ENCODE data around the gene ELOVL3.
A peak's percentile ranks its signal among the peaks of the same experiment; 100 is the strongest.

Gene ELOVL3

GRCh38 chr10:102222797-102223196 is 3.3 kb upstream of the ELOVL3 start:
- Mint-ChIP-seq H3K27me3 (ENCODE audit: low read depth) (peaks cover 25% of the 10 kb centered on the region), H3K27ac (no peak overlapping the region), H3K36me3 (ENCODE audit: low read depth) (no peaks in the 10 kb centered on the region), H3K4me1 (peaks cover 24% of the 10 kb centered on the region), H3K9me3 (no peaks in the 10 kb centered on the region), H3K4me3 (no peak overlapping the region)
- no peak for TF ChIP-seq CTCF (IDR thresholded peaks at IDR 0.05; ENCODE audit: unreplicated experiment in 3 of 3)

GRCh38 chr10:102226542-102226870 is 407 bp downstream of the ELOVL3 start:
- peaks cover 35% of the 10 kb centered on the region for H3K4me1 Mint-ChIP-seq
- H3K27ac Mint-ChIP-seq, result peak overlapping the region in 2 of 3 experiments; percentile 88 to 96
- peaks cover 61% of the 10 kb centered on the region for H3K27me3 Mint-ChIP-seq (ENCODE audit: low read depth)
- H3K4me3 Mint-ChIP-seq, result peak overlapping the region; percentile 74 to 80 (median 78)
- TF ChIP-seq CTCF (IDR thresholded peaks at IDR 0.05; ENCODE audit: unreplicated experiment in 3 of 3), result no peak
- no peaks in the 10 kb centered on the region for H3K36me3 Mint-ChIP-seq (ENCODE audit: low read depth)
- H3K9me3 Mint-ChIP-seq, result no peaks in the 10 kb centered on the region

- peaks cover 67% of the 10 kb centered on the region for H3K27me3 Mint-ChIP-seq (ENCODE audit: low read depth)
- peaks cover 35% of the 10 kb centered on the region for H3K4me1 Mint-ChIP-seq
- H3K4me3 Mint-ChIP-seq, result peak overlapping the region in 1 of 3 experiments; percentile 30
- no peaks in the 10 kb centered on the region for H3K36me3 Mint-ChIP-seq (ENCODE audit: low read depth)
- no peak for TF ChIP-seq CTCF (IDR thresholded peaks at IDR 0.05; ENCODE audit: unreplicated experiment in 3 of 3)
- no peak overlapping the region for H3K27ac Mint-ChIP-seq
- no peaks in the 10 kb centered on the region for H3K9me3 Mint-ChIP-seq
These were observed 951 bp downstream of the ELOVL3 start for GRCh38 chr10:102227050-102227449.

GRCh38 chr10:102229810-102230263 is 3.7 kb downstream of the ELOVL3 start:
- H3K4me1 Mint-ChIP-seq, result peaks cover 52% of the 10 kb centered on the region
- peaks cover 80% of the 10 kb centered on the region for H3K27me3 Mint-ChIP-seq (ENCODE audit: low read depth)
- peak; percentile 94 to 99 (median 98) for TF ChIP-seq CTCF (IDR thresholded peaks at IDR 0.05; ENCODE audit: unreplicated experiment in 3 of 3)
- no peaks in the 10 kb centered on the region for H3K36me3 Mint-ChIP-seq (ENCODE audit: low read depth)
- H3K9me3 Mint-ChIP-seq, result no peaks in the 10 kb centered on the region
- H3K4me3 Mint-ChIP-seq, result peak overlapping the region; percentile 72 to 81 (median 79)
- peak overlapping the region in 1 of 3 experiments; percentile 25 for H3K27ac Mint-ChIP-seq

GRCh38 chr10:102230264-102230860 is 4.3 kb downstream of the ELOVL3 start:
- TF ChIP-seq CTCF (IDR thresholded peaks at IDR 0.05; ENCODE audit: unreplicated experiment in 3 of 3), result no peak
- H3K27ac Mint-ChIP-seq, result peak overlapping the region in 1 of 3 experiments; percentile 25
- H3K9me3 Mint-ChIP-seq, result no peaks in the 10 kb centered on the region
- H3K4me1 Mint-ChIP-seq, result peaks cover 52% of the 10 kb centered on the region
- peak overlapping the region; percentile 72 to 81 (median 79) for H3K4me3 Mint-ChIP-seq
- H3K36me3 Mint-ChIP-seq (ENCODE audit: low read depth), result no peaks in the 10 kb centered on the region
- peaks cover 81% of the 10 kb centered on the region for H3K27me3 Mint-ChIP-seq (ENCODE audit: low read depth)

- Mint-ChIP-seq H3K27ac (no peak overlapping the region), H3K36me3 (ENCODE audit: low read depth) (no peaks in the 10 kb centered on the region), H3K9me3 (no peaks in the 10 kb centered on the region), H3K4me1 (peaks cover 52% of the 10 kb centered on the region), H3K27me3 (ENCODE audit: low read depth) (peaks cover 84% of the 10 kb centered on the region), H3K4me3 (peak overlapping the region; percentile 49 to 69 (median 55))
- TF ChIP-seq CTCF (IDR thresholded peaks at IDR 0.05; ENCODE audit: unreplicated experiment in 3 of 3), result peak; percentile 32 to 40 (median 33)
These were observed 4.8 kb downstream of the ELOVL3 start for GRCh38 chr10:102230861-102231356.

Data from nephron (organoid).